Mesenchymal stem cell (in vitro differentiated cells and primary cell): ENCODE measurements around the gene FAM110D.
A peak's percentile ranks its signal among the peaks of the same experiment; 100 is the strongest.

Source experiments
- DNase-seq: peaks from one replicate; pipeline ENCODE4 v3.0.0-alpha.2; 2013
- H2AFZ ChIP-seq: one replicate; pipeline ENCODE4 v1.6.1; 2013; ENCODE audit warnings: low read depth, mild to moderate bottlenecking, control low read depth, inconsistent platforms, low read length, moderate library complexity
- H2AK5ac ChIP-seq: 2 replicates; pipeline ENCODE4 v1.6.1; 2013; ENCODE audit warnings: low read length, moderate library complexity, mild to moderate bottlenecking, inconsistent platforms; ENCODE audit not compliant: severe bottlenecking
- H2BK120ac ChIP-seq: one replicate; pipeline ENCODE4 v1.6.1; 2013; ENCODE audit warnings: low read depth, mild to moderate bottlenecking, inconsistent platforms, low read length, moderate library complexity
- H2BK12ac ChIP-seq, 2 experiments: one replicate each; pipeline ENCODE4 v1.6.1; 2013; ENCODE audit warnings: inconsistent platforms in 2 of 2, low read length in 2 of 2, mild to moderate bottlenecking in 2 of 2, moderate library complexity in 2 of 2, control low read depth in 1 of 2
- H2BK15ac ChIP-seq: one replicate; pipeline ENCODE4 v1.6.1; 2013; ENCODE audit warnings: mild to moderate bottlenecking, low read depth, inconsistent platforms; ENCODE audit not compliant: poor library complexity, severe bottlenecking
- H2BK5ac ChIP-seq: 2 replicates; pipeline ENCODE4 v1.6.1; 2013; ENCODE audit warnings: low read depth, mild to moderate bottlenecking, low read length, control low read depth, inconsistent platforms; ENCODE audit not compliant: poor library complexity, severe bottlenecking
- H3K14ac ChIP-seq, 2 experiments: one replicate each; pipeline ENCODE4 v1.6.1; 2013; ENCODE audit warnings: inconsistent platforms in 2 of 2, low read length in 2 of 2, control low read depth in 1 of 2, mild to moderate bottlenecking in 1 of 2, moderate library complexity in 1 of 2
- H3K18ac ChIP-seq, 2 experiments: one replicate each; pipeline ENCODE4 v1.6.1; 2013; ENCODE audit warnings: inconsistent platforms in 2 of 2, low read length in 2 of 2, control low read depth in 1 of 2, low read depth in 1 of 2, mild to moderate bottlenecking in 1 of 2
- H3K23ac ChIP-seq, 2 experiments: one replicate each; pipeline ENCODE4 v1.6.1; 2013; ENCODE audit warnings: inconsistent platforms in 2 of 2, low read length in 2 of 2, mild to moderate bottlenecking in 2 of 2, moderate library complexity in 2 of 2, control low read depth in 1 of 2
- H3K27ac ChIP-seq: 2 replicates; pipeline ENCODE4 v1.5.1; 2013; ENCODE audit warnings: mild to moderate bottlenecking, moderate library complexity, low read length, control low read depth, inconsistent platforms; ENCODE audit not compliant: poor library complexity, severe bottlenecking
- H3K27me3 ChIP-seq, 2 experiments: 2 replicates each; pipeline versions ENCODE4 v1.6.1 to v1.7.0; 2013; ENCODE audit warnings: low read length in 2 of 2, mild to moderate bottlenecking in 2 of 2, moderate library complexity in 2 of 2, control low read depth in 1 of 2, inconsistent platforms in 1 of 2; ENCODE audit not compliant: control insufficient read depth in 1 of 2, insufficient read depth in 1 of 2
- H3K36me3 ChIP-seq, 2 experiments: 2 replicates each; pipeline versions ENCODE4 v1.6.1 to v1.7.0; 2013; ENCODE audit warnings: low read length in 2 of 2, control low read depth in 1 of 2, inconsistent platforms in 1 of 2, low read depth in 1 of 2, mild to moderate bottlenecking in 1 of 2; ENCODE audit not compliant: insufficient read depth in 2 of 2, control insufficient read depth in 1 of 2
- H3K4ac ChIP-seq, 2 experiments: one replicate each; pipeline ENCODE4 v1.6.1; 2013; ENCODE audit warnings: inconsistent platforms in 2 of 2, low read length in 2 of 2, mild to moderate bottlenecking in 2 of 2, moderate library complexity in 2 of 2, control low read depth in 1 of 2, low read depth in 1 of 2
- H3K4me1 ChIP-seq: 2 replicates; pipeline ENCODE4 v1.6.1; 2013; ENCODE audit warnings: low read depth, low read length, control low read depth; ENCODE audit not compliant: control insufficient read depth, insufficient read depth
- H3K4me2 ChIP-seq: 2 replicates; pipeline ENCODE4 v1.6.1; 2013; ENCODE audit warnings: low read length, mild to moderate bottlenecking, inconsistent platforms; ENCODE audit not compliant: poor library complexity, severe bottlenecking
- H3K4me3 ChIP-seq, 2 experiments: 2 replicates each; pipeline versions ENCODE4 v1.5.1 to v1.7.0; 2013; ENCODE audit warnings: low read length in 2 of 2, mild to moderate bottlenecking in 2 of 2, control low read depth in 1 of 2, low read depth in 1 of 2; ENCODE audit not compliant: insufficient read depth in 1 of 2
- H3K79me1 ChIP-seq: replicated peaks from 2 replicates; pipeline ENCODE4 v1.6.1; 2013; ENCODE audit warnings: mild to moderate bottlenecking, control low read depth, low read length, inconsistent platforms; ENCODE audit not compliant: poor library complexity, severe bottlenecking
- H3K9ac ChIP-seq: 2 replicates; pipeline ENCODE4 v1.7.0; 2013; ENCODE audit warnings: mild to moderate bottlenecking, low read length, moderate library complexity
- H3K9me3 ChIP-seq: 2 replicates; pipeline ENCODE4 v1.7.0; 2013; ENCODE audit warnings: mild to moderate bottlenecking, low read length; ENCODE audit not compliant: control insufficient read depth
- H4K8ac ChIP-seq: one replicate; pipeline ENCODE4 v1.6.1; 2013; ENCODE audit warnings: inconsistent platforms, mild to moderate bottlenecking, low read length, moderate library complexity
- H4K91ac ChIP-seq: one replicate; pipeline ENCODE4 v1.6.1; 2013; ENCODE audit warnings: mild to moderate bottlenecking, low read length, inconsistent platforms
- WGBS: methylation state at CpG from one replicate; pipeline ENCODE4 v1.1.7; 2013; ENCODE audit warnings: mixed read lengths; 5-methylcytosine and 5-hydroxymethylcytosine counted together

Gene FAM110D

DNA sequence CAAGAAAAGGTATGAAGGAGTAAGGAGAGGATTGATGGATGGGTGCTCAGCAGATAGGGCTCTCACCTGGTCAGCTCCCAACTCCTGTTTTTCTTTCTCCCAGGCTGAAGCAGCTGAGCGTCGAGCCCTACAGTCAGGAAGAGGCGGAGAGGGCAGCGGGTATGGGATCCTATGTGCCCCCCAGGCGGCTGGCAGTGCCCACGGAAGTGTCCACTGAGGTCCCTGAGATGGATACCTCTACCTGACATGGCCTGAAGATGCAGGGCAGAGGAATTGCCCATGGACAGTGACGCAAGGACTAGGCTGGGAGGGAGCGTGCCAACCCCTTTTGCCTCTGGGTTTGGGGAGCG is 11.6 kb downstream of the FAM110D start:
- Histone ChIP-seq H3K4ac (peak overlapping the region in 1 of 2 experiments; percentile 95), H3K4me2 (peak overlapping the region; percentile 88), H3K4me1 (peaks cover 16% of the 10 kb centered on the region), H3K27me3 (peaks cover 0 to 11% of the 10 kb centered on the region in 2 experiments), H2AK5ac (no peak overlapping the region), H3K36me3 (peaks cover 9 to 10% of the 10 kb centered on the region in 2 experiments), H3K9me3 (no peaks in the 10 kb centered on the region), H3K9ac (peak overlapping the region; percentile 95), H3K27ac (no peak overlapping the region), H3K14ac (no peak overlapping the region), H2AFZ (peak overlapping the region; percentile 94), H2BK120ac (no peak overlapping the region), H3K23ac (no peak overlapping the region), H4K8ac (no peak overlapping the region), H3K79me1 (peaks cover 20% of the 10 kb centered on the region), H2BK5ac (no peak overlapping the region), H4K91ac (no peak overlapping the region), H3K4me3 (peak overlapping the region; percentile 89), H3K18ac (no peak overlapping the region), H2BK12ac (peak overlapping the region in 1 of 2 experiments; percentile 15), H2BK15ac (no peak overlapping the region)
- no peak for DNase-seq
- 89% methylated on average over 9 of the region's 9 CpGs for WGBS

DNA sequence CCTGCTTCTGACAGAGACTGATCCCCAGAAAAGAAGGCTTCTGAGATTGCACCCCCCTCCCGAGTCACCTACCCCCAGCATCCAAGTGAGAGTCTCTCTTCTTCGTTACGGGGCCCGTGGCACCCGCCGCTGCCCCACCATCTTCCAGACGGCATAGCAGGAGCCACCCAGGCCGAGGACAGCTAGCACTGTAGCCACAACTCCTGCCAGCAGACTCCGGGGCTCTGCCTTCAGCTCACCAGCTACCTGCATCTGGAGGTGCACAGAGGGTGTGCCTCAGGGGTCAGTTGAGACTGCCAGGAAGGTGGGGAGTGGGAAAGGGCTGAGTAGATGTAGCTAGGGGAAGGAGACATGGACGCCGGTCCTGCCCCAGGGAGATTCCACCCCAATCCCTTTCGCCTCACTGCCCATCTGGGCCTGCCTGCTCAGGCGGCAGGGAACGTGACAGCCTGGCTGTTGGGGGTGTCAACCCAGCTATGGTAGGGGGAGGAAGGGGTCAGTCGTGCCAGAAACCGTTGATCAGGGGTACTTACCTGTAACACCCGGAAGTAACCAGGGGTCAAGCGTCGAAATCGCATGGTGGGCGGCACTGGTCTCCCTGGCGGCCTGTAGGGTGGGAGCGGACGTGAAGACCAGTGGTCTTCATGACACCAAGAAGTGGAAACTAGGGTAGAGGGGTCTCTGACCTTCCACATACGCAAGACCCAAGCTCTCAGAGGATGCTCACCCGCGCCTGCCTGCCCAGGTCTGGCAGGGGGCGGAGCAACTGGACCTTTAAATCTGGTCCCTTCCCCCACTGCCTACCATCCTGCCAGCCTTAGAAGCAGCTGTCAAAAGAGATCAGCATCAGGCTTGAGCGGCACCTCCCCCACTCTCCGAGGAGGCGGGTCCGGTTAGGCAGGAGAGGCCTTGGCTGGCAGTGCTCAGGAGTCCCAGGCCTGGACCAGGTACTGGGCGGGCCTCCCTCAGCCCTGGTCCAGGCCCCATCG is 12.5 kb downstream of the FAM110D start, which contains the start of gene ZNF593OS:
Gene ZNF593OS (minus strand): TSS at position 749 of the 989 bp plus-strand sequence. CDS start 171 bp downstream, at position 578.
- H2AK5ac ChIP-seq = no peak within 1 kb of the TSS
- peak within 1 kb of the TSS; percentile 95 for H3K9ac ChIP-seq
- H3K36me3 ChIP-seq = peaks cover 9 to 10% of the 10 kb centered on the region in 2 experiments
- H3K27me3 ChIP-seq = peaks cover 0 to 4% of the 10 kb centered on the region in 2 experiments
- no peak within 1 kb of the TSS for H4K8ac ChIP-seq
- H2BK12ac ChIP-seq = peak within 1 kb of the TSS in 1 of 2 experiments; percentile 15
- peak within 1 kb of the TSS; percentile 88 for H3K4me2 ChIP-seq
- H3K4me3 ChIP-seq = peak within 1 kb of the TSS in 1 of 2 experiments; percentile 89
- H3K18ac ChIP-seq = no peak within 1 kb of the TSS
- H4K91ac ChIP-seq = no peak within 1 kb of the TSS
- no peak within 1 kb of the TSS for H2AFZ ChIP-seq
- H3K14ac ChIP-seq = no peak within 1 kb of the TSS
- H3K9me3 ChIP-seq = no peaks in the 10 kb centered on the region
- 93% methylated on average over 34 of the region's 34 CpGs for WGBS
- no peak within 1 kb of the TSS for H2BK120ac ChIP-seq
- H2BK5ac ChIP-seq = no peak within 1 kb of the TSS
- H3K4me1 ChIP-seq = peaks cover 16% of the 10 kb centered on the region
- no peak for DNase-seq
- peaks cover 20% of the 10 kb centered on the region for H3K79me1 ChIP-seq
- no peak within 1 kb of the TSS for H3K23ac ChIP-seq
- no peak within 1 kb of the TSS for H3K4ac ChIP-seq
- no peak within 1 kb of the TSS for H3K27ac ChIP-seq
- H2BK15ac ChIP-seq = no peak within 1 kb of the TSS

DNA sequence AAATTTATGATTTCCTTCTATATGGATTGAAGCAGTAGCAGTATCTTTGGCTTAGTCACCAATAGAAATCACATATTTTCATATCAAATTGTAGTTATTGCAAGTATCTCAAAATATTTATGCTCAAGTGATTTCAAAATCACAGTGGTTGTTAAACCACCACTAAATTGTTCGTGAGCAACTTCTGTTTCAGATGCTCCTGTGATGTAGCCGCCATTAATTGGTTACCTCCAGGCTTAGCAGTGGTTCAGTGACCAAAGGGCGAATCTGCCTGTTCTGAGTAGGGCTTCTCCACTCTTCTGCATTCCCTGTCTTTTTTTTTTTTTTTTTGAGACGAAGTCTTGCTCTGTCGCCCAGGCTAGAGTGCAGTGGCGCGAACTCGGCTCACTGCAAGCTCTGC is 16.5 kb downstream of the FAM110D start:
- Histone ChIP-seq H3K18ac (no peak overlapping the region), H2AFZ (no peak overlapping the region), H3K4me3 (no peak overlapping the region), H3K79me1 (peaks cover 14% of the 10 kb centered on the region), H2AK5ac (no peak overlapping the region), H3K4me2 (no peak overlapping the region), H3K9ac (no peak overlapping the region), H2BK120ac (no peak overlapping the region), H4K8ac (no peak overlapping the region), H3K36me3 (peaks cover 9 to 10% of the 10 kb centered on the region in 2 experiments), H2BK5ac (no peak overlapping the region), H3K9me3 (no peaks in the 10 kb centered on the region), H2BK12ac (no peak overlapping the region), H3K27ac (no peak overlapping the region), H3K14ac (no peak overlapping the region), H3K4me1 (peaks cover 12% of the 10 kb centered on the region), H3K27me3 (peaks cover 0 to 3% of the 10 kb centered on the region in 2 experiments), H3K4ac (no peak overlapping the region), H2BK15ac (no peak overlapping the region), H3K23ac (no peak overlapping the region), H4K91ac (no peak overlapping the region)
- WGBS = 94% methylated on average over 3 of the region's 8 CpGs
- DNase-seq = no peak

- H3K4me1 ChIP-seq = peaks cover 1% of the 10 kb centered on the region
- no peak within 1 kb of the TSS for H3K4ac ChIP-seq
- H3K23ac ChIP-seq = peak within 1 kb of the TSS in 1 of 2 experiments; percentile 50
- no peak within 1 kb of the TSS for H2BK5ac ChIP-seq
- peak within 1 kb of the TSS; percentile 27 for H4K8ac ChIP-seq
- H2AK5ac ChIP-seq = no peak within 1 kb of the TSS
- 54% methylated on average over 21 of the region's 21 CpGs for WGBS
- H2AFZ ChIP-seq = no peak within 1 kb of the TSS
- H2BK12ac ChIP-seq = no peak within 1 kb of the TSS
- no peak within 1 kb of the TSS for H3K14ac ChIP-seq
- H2BK120ac ChIP-seq = no peak within 1 kb of the TSS
- DNase-seq = no peak
- no peaks in the 10 kb centered on the region for H3K36me3 ChIP-seq
- peaks cover 0 to 6% of the 10 kb centered on the region in 2 experiments for H3K27me3 ChIP-seq
- no peaks in the 10 kb centered on the region for H3K9me3 ChIP-seq
- H4K91ac ChIP-seq = no peak within 1 kb of the TSS
- no peak within 1 kb of the TSS for H2BK15ac ChIP-seq
- no peaks in the 10 kb centered on the region for H3K79me1 ChIP-seq
- no peak within 1 kb of the TSS for H3K4me2 ChIP-seq
- H3K18ac ChIP-seq = peak within 1 kb of the TSS in 1 of 2 experiments; percentile 50
- H3K9ac ChIP-seq = no peak within 1 kb of the TSS
- no peak within 1 kb of the TSS for H3K27ac ChIP-seq
- H3K4me3 ChIP-seq = no peak within 1 kb of the TSS
These were observed 18.4 kb downstream of the FAM110D start, which contains the start of gene CNKSR1 for GRCh38 chr1:26177182-26177684. CNKSR1 (plus strand) TSS chr1:26177491; CDS start chr1:26177548, 57 bp downstream.
